Mesendoderm (in vitro differentiated cells): ENCODE results near the gene CLEC17A. TPM values are rescaled to one million over a fixed set of nuclear protein-coding genes. Genes with fewer than 3 reads are reported as not detected.

Experiments
- DNase-seq: peaks from one replicate; pipeline ENCODE4 v3.0.0; 2013
- H2AK5ac ChIP-seq: 2 replicates; pipeline ENCODE4 v1.6.1; 2013; ENCODE audit warnings: low read length, inconsistent platforms
- H2BK120ac ChIP-seq: 2 replicates; pipeline ENCODE4 v1.6.1; 2013; ENCODE audit warnings: low read depth, mild to moderate bottlenecking, low read length, moderate library complexity, mixed read lengths
- H2BK15ac ChIP-seq: replicated peaks from 2 replicates; pipeline ENCODE4 v1.6.1; 2013; ENCODE audit warnings: low read depth, mild to moderate bottlenecking, moderate library complexity
- H2BK5ac ChIP-seq: 2 replicates; pipeline ENCODE4 v1.6.1; 2013; ENCODE audit warnings: low read length, inconsistent platforms
- H3K18ac ChIP-seq: 2 replicates; pipeline ENCODE4 v1.6.1; 2013; ENCODE audit warnings: mild to moderate bottlenecking, low read length, mixed read lengths
- H3K23ac ChIP-seq: one replicate; pipeline ENCODE4 v1.6.1; 2013; ENCODE audit warnings: low read length
- H3K27ac ChIP-seq: 2 replicates; pipeline ENCODE4 v1.5.1; 2013; ENCODE audit warnings: low read depth, mild to moderate bottlenecking, inconsistent platforms, low read length, moderate library complexity
- H3K27me3 ChIP-seq: 2 replicates; pipeline ENCODE4 v1.6.1; 2013; ENCODE audit warnings: low read length, control low read depth, mild to moderate bottlenecking, inconsistent platforms; ENCODE audit not compliant: insufficient read depth, poor library complexity
- H3K36me3 ChIP-seq: 2 replicates; pipeline ENCODE4 v1.6.1; 2013; ENCODE audit warnings: low read length, inconsistent platforms; ENCODE audit not compliant: control insufficient read depth, insufficient read depth
- H3K4ac ChIP-seq: one replicate; pipeline ENCODE4 v1.6.1; 2013; ENCODE audit warnings: low read depth, mild to moderate bottlenecking, low read length, moderate library complexity
- H3K4me1 ChIP-seq: 2 replicates; pipeline ENCODE4 v1.6.1; 2013; ENCODE audit warnings: low read depth, low read length, inconsistent platforms; ENCODE audit not compliant: control insufficient read depth
- H3K4me2 ChIP-seq: 2 replicates; pipeline ENCODE4 v1.6.1; 2013; ENCODE audit warnings: low read length
- H3K4me3 ChIP-seq: 2 replicates; pipeline ENCODE4 v1.5.1; 2013; ENCODE audit warnings: mild to moderate bottlenecking, low read length
- H3K56ac ChIP-seq: one replicate; pipeline ENCODE4 v1.6.1; 2013; ENCODE audit warnings: low read length
- H3K79me1 ChIP-seq: 2 replicates; pipeline ENCODE4 v1.6.1; 2013; ENCODE audit warnings: low read length, inconsistent platforms
- H3K79me2 ChIP-seq: 2 replicates; pipeline ENCODE4 v1.6.1; 2013; ENCODE audit warnings: mild to moderate bottlenecking, low read length; ENCODE audit not compliant: control insufficient read depth, insufficient read depth
- H3K9ac ChIP-seq: 2 replicates; pipeline ENCODE4 v1.6.1; 2013; ENCODE audit warnings: low read length, inconsistent platforms
- H4K5ac ChIP-seq: one replicate; pipeline ENCODE4 v1.6.1; 2013; ENCODE audit warnings: low read length
- H4K8ac ChIP-seq: one replicate; pipeline ENCODE4 v1.6.1; 2013; ENCODE audit warnings: low read depth, mild to moderate bottlenecking, control low read depth, low read length, moderate library complexity
- WGBS: extraction: QIAGEN DNeasy Blood & Tissue Kit; methylation state at CpG from one replicate; pipeline ENCODE4 v1.1.7; 2013; ENCODE audit warnings: low lambda C conversion rate, missing lambda C conversion rate; ENCODE audit not compliant: insufficient coverage; ENCODE audit errors: extremely low coverage; 5-methylcytosine and 5-hydroxymethylcytosine counted together
- small RNA-seq: library from polyadenylated mRNA; stranded (forward); fragments of <200 nt; extraction: miRNeasy Mini kit (QIAGEN cat#:217004); gene quantifications from one replicate; pipeline ENCODE3, GENCODE V24; 2013; ENCODE audit not compliant: insufficient read depth

The CLEC17A gene

GRCh38 chr19:14654786-14655560, 72.1 kb downstream of the CLEC17A start:
- H3K4me1 ChIP-seq, result no peaks in the 10 kb centered on the region
- H2BK120ac ChIP-seq, result no peak overlapping the region
- no CpG with 5 or more reads among the region's 7 CpGs for WGBS
- H3K4me3 ChIP-seq, result no peak overlapping the region
- no peak overlapping the region for H3K27ac ChIP-seq
- H3K4ac ChIP-seq, result no peak overlapping the region
- H4K5ac ChIP-seq, result no peak overlapping the region
- no peak overlapping the region for H2AK5ac ChIP-seq
- no peak for DNase-seq
- no peak overlapping the region for H2BK5ac ChIP-seq
- no peak overlapping the region for H3K56ac ChIP-seq
- H3K79me2 ChIP-seq, result no peaks in the 10 kb centered on the region
- no peak overlapping the region for H3K4me2 ChIP-seq
- no peaks in the 10 kb centered on the region for H3K27me3 ChIP-seq
- no peak overlapping the region for H3K9ac ChIP-seq
- H3K36me3 ChIP-seq, result no peaks in the 10 kb centered on the region
- no peaks in the 10 kb centered on the region for H3K79me1 ChIP-seq
- H4K8ac ChIP-seq, result no peak overlapping the region
- no peak overlapping the region for H3K23ac ChIP-seq
- no peak overlapping the region for H3K18ac ChIP-seq
- no peak overlapping the region for H2BK15ac ChIP-seq

- Histone ChIP-seq H2BK120ac (no peak overlapping the region), H3K36me3 (no peaks in the 10 kb centered on the region), H3K56ac (no peak overlapping the region), H4K5ac (no peak overlapping the region), H3K27ac (no peak overlapping the region), H3K4me3 (no peak overlapping the region), H3K4me1 (no peaks in the 10 kb centered on the region), H3K79me2 (no peaks in the 10 kb centered on the region), H3K4me2 (no peak overlapping the region), H3K18ac (no peak overlapping the region), H3K27me3 (no peaks in the 10 kb centered on the region), H2BK5ac (no peak overlapping the region), H3K79me1 (no peaks in the 10 kb centered on the region), H3K9ac (no peak overlapping the region), H2BK15ac (no peak overlapping the region), H3K23ac (no peak overlapping the region), H3K4ac (no peak overlapping the region), H2AK5ac (no peak overlapping the region), H4K8ac (no peak overlapping the region)
- no CpG with 5 or more reads among the region's 11 CpGs for WGBS
- no peak for DNase-seq
These were observed 72.8 kb downstream of the CLEC17A start for GRCh38 chr19:14655726-14656125.

DNA sequence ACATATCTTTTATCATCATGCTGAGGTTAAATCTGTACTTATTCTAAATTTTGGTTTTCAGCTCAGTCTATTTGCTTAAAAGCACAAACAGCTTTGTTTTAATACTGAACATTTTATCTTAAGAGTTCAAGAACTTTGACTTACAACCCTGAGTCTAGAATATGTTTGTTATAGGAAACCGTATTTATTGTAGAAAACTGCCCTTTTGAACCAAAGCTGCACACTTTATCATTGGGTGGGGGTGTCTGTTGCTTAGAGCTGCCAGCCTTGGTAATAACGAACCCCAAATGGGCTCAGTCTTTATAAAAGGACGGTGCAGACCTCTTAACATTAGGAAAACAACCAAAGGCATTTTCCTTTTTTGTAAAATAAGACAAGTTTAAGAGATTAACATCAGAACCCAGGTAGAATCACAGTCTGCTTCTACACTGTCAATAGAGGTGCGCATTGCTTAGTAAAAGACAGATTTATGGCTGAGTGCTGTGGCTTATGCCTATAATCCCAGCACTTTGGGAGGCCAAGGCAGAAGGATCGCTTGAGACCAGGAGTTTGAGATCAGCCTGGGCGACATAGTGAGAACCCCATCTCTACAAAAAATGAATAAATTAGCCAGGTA, 77.1 kb downstream of the CLEC17A start:
- Histone ChIP-seq H3K23ac (no peak overlapping the region), H3K27me3 (no peaks in the 10 kb centered on the region), H3K4me2 (no peak overlapping the region), H2BK15ac (no peak overlapping the region), H3K56ac (no peak overlapping the region), H3K27ac (no peak overlapping the region), H2AK5ac (no peak overlapping the region), H4K5ac (no peak overlapping the region), H3K4me1 (no peaks in the 10 kb centered on the region), H3K4me3 (no peak overlapping the region), H2BK5ac (no peak overlapping the region), H3K4ac (no peak overlapping the region), H3K18ac (no peak overlapping the region), H3K79me1 (no peaks in the 10 kb centered on the region), H3K36me3 (no peaks in the 10 kb centered on the region), H4K8ac (no peak overlapping the region), H2BK120ac (no peak overlapping the region), H3K79me2 (no peaks in the 10 kb centered on the region), H3K9ac (no peak overlapping the region)
- no CpG with 5 or more reads among the region's 6 CpGs for WGBS
- no peak for DNase-seq

DNA sequence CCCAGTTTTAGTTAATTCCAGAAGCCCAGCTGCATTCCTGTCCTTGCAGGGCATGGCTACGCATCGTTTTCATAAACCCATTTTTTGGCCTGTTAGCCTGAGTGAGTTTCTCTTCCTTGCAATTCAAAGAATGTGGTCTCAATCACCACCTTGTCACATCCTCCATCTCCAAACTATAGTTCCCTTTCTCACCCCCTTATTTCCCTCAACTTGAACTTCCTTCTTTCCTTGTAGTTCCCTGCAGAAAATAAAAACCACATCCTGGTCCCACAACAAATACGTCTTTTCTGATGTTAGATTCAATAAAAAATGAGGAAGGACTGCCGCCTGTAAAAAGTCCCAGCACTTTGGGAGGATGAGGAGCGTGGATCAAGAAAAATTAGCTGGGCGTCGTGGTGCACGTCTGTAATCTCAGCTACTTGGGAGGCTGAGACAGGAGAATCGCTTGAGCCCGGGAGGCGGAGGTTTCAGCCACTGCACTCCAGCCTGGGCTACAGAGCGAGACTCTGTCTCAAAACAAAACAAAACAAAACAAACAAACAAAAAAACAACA, 78.6 kb downstream of the CLEC17A start:
- Histone ChIP-seq H3K4me3 (no peak overlapping the region), H3K27me3 (no peaks in the 10 kb centered on the region), H2AK5ac (no peak overlapping the region), H3K4ac (no peak overlapping the region), H3K9ac (no peak overlapping the region), H3K27ac (no peak overlapping the region), H3K18ac (no peak overlapping the region), H3K36me3 (no peaks in the 10 kb centered on the region), H3K4me2 (no peak overlapping the region), H3K4me1 (no peaks in the 10 kb centered on the region), H3K23ac (no peak overlapping the region), H3K79me2 (no peaks in the 10 kb centered on the region), H2BK120ac (no peak overlapping the region), H4K8ac (no peak overlapping the region), H2BK15ac (no peak overlapping the region), H3K56ac (no peak overlapping the region), H3K79me1 (no peaks in the 10 kb centered on the region), H2BK5ac (no peak overlapping the region), H4K5ac (no peak overlapping the region)
- DNase-seq, result no peak
- no CpG with 5 or more reads among the region's 12 CpGs for WGBS

Small RNAs within 50 kb of the gene (small RNA-seq; reads per million reads assigned to genes)
- gene AC022149.2 (not detected), gene RN7SL842P (not detected)
